NCI-H2196 (cell line): ENCODE results near the gene GTF3C5.
"Not testable (repeated sequence)": the region's sequence is repeated elsewhere in the genome, so short reads cannot be mapped to it uniquely, and the experiment has no call there.

Experiments used
- DNase-seq: peaks from one replicate; lab custom pipeline; 2025; ENCODE audit not compliant: unreplicated experiment; lab: John Stamatoyannopoulos, UW

The GTF3C5 gene

GRCh38 chr9:133051966-133052539, 21.3 kb downstream of the GTF3C5 start:
- DNase-seq = no peak

DNA sequence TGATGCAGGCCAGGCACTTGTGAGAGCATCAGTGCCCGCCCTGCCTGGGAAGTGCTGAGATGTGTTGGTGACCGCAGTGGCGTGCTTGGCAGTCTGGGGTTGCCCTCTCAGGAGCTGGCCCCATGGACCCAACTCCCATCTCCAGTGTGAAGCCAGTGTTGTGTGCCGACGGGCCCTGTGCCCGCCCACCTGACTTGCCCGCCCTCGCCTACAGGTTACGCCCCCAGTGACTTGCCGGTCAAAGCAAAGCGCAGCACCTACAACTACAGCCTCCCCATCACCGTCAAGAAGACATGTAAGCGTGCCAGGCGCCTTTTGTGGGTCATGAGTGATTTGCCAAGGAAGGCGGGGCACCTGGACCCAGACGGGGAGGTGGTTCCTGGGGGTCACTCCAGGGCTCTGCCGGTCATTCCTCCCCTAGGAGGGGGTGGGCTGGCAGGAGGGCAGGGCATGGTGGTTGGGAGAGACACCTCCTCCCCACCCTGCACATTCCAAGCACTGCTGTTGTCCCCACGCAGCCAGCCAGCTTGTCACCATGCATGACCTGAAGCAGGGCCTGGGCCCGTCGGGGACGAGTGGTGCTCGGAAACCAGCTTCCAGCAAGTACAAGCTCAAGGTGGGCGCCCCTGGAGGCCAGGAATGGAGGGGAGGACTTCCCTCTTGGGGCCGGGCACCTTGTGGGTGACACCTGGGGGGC, 23.5 kb downstream of the GTF3C5 start:
- DNase-seq = no peak

DNA sequence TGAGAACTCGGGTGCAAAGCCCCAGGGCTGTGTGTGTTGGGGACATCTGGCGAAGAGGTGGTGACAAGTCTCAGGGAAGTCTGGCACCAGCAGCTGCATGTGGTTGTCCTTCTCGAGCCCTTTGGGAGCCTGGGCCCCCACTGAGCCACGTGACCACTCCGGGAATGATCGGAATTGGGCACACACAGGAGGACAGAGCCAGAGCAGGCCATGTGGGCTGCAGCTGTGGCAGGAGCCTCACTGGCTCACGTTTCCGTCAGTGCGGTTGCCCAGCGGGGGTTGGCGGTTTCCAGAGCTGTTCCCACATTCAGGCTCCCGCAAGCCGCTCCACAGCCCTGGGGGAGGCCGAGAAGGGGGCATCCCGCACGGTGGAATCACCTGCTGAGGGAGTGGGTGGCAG, 24.2 kb downstream of the GTF3C5 start:
- DNase-seq = no peak

DNA sequence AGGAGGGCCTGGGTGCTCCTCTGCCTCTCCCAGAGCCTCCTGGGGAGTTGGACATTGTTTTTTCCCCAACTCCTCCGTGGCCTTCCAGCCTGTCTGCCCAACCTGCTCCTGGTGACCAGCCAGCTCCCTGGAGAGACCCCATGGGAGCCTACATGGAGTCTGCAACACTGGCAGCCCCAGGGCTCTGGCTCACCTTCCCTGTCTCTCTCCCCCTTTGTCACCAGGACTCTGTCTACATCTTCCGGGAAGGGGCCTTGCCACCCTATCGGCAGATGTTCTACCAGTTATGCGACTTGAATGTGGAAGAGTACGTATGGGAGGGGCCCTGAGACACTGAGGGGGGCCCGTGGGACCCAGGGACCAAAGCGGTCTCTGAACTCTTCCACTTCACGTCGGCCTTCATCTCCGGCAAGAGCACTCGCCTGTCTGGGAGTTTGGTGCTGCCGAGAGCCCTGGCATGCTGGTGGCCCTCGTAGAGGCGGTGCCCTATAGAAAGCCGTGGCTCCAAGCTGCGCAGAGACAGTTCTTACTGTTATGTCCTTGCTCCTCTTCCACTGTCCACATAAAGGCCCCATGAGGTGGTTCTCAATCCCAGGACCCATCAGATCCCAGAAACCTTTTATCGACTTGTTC, 25.1 kb downstream of the GTF3C5 start:
- DNase-seq = no peak

DNA sequence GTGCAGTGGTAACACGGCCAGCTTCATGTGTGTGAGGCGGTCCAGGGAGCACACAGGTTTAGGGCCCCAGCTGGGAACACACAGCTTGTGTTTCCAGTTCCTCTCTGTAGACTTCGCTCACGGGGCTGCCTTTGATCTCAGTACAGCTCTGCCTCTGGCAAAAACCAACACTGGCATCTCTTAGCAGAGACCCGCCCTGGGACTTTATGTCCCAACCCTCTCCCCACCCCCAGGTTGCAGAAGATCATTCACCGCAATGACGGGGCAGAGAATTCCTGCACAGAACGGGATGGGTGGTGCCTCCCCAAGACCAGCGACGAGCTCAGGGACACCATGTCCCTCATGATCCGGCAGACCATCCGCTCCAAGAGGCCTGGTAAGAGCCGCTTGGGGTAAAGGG, 25.7 kb downstream of the GTF3C5 start:
- DNase-seq = no peak

GRCh38 chr9:133057006-133057405, 26.2 kb downstream of the GTF3C5 start:
- no peak for DNase-seq

GRCh38 chr9:133057553-133057952, 26.8 kb downstream of the GTF3C5 start:
- no peak for DNase-seq

DNA sequence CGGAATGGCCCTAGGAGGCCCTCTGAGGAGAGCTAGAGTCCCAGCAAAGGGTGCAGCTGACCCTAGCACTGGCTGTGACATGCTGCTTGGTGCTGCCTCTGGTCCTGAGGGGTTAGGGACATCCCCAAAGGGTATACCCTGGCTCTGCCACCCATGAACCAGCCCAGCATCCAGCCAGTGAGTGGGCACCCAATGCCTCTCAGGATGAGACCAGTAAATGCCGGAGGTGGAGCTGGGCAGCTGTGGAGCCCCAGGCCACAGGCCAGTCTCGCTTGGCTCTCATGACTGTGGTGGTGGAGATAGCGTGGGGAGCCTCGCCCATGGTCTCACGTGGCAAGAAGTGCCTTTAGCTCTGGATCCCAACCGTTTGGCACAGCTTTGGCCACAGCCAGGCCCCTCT, 27.3 kb downstream of the GTF3C5 start:
- DNase-seq = no peak

GRCh38 chr9:133058550-133059320, 27.9 kb downstream of the GTF3C5 start:
- DNase-seq = no peak

- DNase-seq = no peak
Measured at GRCh38 chr9:133059623-133060022, 28.8 kb downstream of the GTF3C5 start.

GRCh38 chr9:133060417-133060841, 29.6 kb downstream of the GTF3C5 start:
- DNase-seq = no peak

DNA sequence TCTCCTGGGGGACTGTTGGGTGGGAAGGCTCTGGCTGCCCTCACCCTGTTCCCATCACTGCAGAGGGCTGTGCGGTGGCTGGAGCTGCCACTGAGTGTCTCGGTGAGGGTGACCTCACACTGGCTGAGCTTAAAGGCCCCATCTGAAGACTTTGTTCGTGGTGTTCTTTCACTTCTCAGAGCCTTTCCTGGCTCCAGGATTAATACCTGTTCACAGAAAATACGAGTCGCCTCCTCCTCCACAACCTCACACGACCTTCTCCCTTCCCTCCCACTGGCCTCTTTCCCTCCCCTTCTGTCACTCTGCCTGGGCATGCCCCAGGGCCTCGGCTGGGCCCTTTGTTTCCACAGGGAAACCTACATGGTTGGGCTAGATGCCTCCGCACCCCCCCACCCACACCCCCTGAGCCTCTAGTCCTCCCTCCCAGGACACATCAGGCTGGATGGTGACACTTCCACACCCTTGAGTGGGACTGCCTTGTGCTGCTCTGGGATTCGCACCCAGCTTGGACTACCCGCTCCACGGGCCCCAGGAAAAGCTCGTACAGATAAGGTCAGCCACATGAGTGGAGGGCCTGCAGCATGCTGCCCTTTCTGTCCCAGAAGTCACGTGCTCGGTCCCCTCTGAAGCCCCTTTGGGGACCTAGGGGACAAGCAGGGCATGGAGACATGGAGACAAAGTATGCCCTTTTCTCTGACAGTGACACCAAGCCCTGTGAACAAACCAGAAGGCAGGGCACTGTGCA, 30.4 kb downstream of the GTF3C5 start:
- peak; percentile 7 for DNase-seq

GRCh38 chr9:133061764-133062145, 31.0 kb downstream of the GTF3C5 start, which contains the start of gene CEL:
Gene CEL (plus strand): TSS chr9:133061981. CDS start chr9:133062003, 22 bp downstream.
- DNase-seq = peak; percentile 18

- DNase-seq = not testable (repeated sequence)
Measured at GRCh38 chr9:133062569-133062968, 31.8 kb downstream of the GTF3C5 start.

- DNase-seq = no peak
Measured at GRCh38 chr9:133063159-133063499, 32.3 kb downstream of the GTF3C5 start.

DNA sequence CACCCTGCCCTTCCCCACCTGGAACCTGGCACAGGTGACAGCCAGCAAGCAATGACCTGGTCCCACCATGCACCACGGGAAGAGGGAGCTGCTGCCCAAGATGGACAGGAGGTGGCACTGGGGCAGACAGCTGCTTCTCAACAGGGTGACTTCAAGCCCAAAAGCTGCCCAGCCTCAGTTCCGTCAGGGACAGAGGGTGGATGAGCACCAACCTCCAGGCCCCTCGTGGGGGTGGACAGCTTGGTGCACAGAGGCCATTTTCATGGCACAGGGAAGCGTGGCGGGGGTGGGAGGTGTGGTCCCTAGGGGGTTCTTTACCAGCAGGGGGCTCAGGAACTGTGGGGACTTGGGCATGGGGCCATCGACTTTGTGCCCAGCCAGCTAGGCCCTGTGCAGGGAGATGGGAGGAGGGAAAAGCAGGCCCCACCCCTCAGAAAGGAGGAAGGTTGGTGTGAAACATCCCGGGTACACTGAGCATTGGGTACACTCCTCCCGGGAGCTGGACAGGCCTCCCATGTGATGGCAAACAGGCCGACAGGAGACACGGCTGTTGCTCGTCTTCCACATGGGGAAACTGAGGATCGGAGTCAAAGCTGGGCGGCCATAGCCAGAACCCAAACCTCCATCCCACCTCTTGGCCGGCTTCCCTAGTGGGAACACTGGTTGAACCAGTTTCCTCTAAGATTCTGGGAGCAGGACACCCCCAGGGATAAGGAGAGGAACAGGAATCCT, 32.9 kb downstream of the GTF3C5 start:
- DNase-seq = no peak

GRCh38 chr9:133064241-133065069, 33.7 kb downstream of the GTF3C5 start:
- DNase-seq = no peak

DNA sequence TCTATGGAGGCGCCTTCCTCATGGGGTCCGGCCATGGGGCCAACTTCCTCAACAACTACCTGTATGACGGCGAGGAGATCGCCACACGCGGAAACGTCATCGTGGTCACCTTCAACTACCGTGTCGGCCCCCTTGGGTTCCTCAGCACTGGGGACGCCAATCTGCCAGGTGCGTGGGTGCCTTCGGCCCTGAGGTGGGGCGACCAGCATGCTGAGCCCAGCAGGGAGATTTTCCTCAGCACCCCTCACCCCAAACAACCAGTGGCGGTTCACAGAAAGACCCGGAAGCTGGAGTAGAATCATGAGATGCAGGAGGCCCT, 34.2 kb downstream of the GTF3C5 start:
- no peak for DNase-seq

DNA sequence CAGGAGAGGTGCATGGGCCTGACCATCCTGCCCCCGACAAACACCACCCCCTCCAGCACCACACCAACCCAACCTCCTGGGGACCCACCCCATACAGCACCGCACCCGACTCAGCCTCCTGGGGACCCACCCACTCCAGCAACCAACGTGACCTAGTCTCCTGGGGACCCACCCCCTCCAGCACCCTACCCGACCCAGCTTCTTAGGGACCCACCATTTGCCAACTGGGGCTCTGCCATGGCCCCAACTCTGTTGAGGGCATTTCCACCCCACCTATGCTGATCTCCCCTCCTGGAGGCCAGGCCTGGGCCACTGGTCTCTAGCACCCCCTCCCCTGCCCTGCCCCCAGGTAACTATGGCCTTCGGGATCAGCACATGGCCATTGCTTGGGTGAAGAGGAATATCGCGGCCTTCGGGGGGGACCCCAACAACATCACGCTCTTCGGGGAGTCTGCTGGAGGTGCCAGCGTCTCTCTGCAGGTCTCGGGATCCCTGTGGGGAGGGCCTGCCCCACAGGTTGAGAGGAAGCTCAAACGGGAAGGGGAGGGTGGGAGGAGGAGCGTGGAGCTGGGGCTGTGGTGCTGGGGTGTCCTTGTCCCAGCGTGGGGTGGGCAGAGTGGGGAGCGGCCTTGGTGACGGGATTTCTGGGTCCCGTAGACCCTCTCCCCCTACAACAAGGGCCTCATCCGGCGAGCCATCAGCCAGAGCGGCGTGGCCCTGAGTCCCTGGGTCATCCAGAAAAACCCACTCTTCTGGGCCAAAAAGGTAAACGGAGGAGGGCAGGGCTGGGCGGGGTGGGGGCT, 35.6 kb downstream of the GTF3C5 start:
- no peak for DNase-seq
